Sigmoid colon (tissue), 4 donors: ENCODE measurements around the gene SLC16A6.

Experiments
- CTCF ChIP-seq, 4 experiments: fragments of 450-650 bp in 3 of 4; fragments of 200-600 bp in 1 of 4; IDR thresholded peaks; one replicate each; pipeline ENCODE4 v1.5.1; 2016 to 2019; ENCODE audit warnings: antibody characterized with exemption in 4 of 4, mild to moderate bottlenecking in 3 of 4, moderate library complexity in 2 of 4
- EP300 ChIP-seq, 4 donors: sonication (generic); formaldehyde crosslinking; IDR thresholded peaks; one replicate each; pipeline ENCODE4 v1.6.1; 2017; ENCODE audit warnings: antibody characterized with exemption in 4 of 4
- POLR2A ChIP-seq, 2 donors: fragments of 450-650 bp; IDR thresholded peaks; one replicate each; pipeline ENCODE4 v1.6.1; 2016; ENCODE audit warnings: antibody characterized with exemption in 2 of 2, mild to moderate bottlenecking in 2 of 2, moderate library complexity in 2 of 2
- POLR2AphosphoS5 ChIP-seq, 4 donors: sonication (generic); formaldehyde crosslinking; IDR thresholded peaks; one replicate each; pipeline ENCODE4 v1.6.1; 2017; ENCODE audit warnings: antibody characterized with exemption in 4 of 4

- TF ChIP-seq CTCF (IDR thresholded peaks at IDR 0.05) (no peak), POLR2A (IDR thresholded peaks at IDR 0.05) (no peak), EP300 (IDR thresholded peaks at IDR 0.05) (no peak), POLR2AphosphoS5 (IDR thresholded peaks at IDR 0.05) (no peak)
These were observed 7.7 kb upstream of the SLC16A6 start for GRCh38 chr17:68298601-68299000.
